SHP77 (cell line): ENCODE measurements around the gene DNAJB2.
A peak's percentile ranks its signal among the peaks of the same experiment; 100 is the strongest.
"Not testable (repeated sequence)": the region's sequence is repeated elsewhere in the genome, so short reads cannot be mapped to it uniquely, and the experiment has no call there.

Experiments used
- DNase-seq, 2 experiments: peaks; one replicate each; lab custom pipeline; 2025; lab: John Stamatoyannopoulos, UW

Gene DNAJB2

GRCh38 chr2:219302412-219302968 is 23.3 kb downstream of the DNAJB2 start:
- no peak for DNase-seq

DNA sequence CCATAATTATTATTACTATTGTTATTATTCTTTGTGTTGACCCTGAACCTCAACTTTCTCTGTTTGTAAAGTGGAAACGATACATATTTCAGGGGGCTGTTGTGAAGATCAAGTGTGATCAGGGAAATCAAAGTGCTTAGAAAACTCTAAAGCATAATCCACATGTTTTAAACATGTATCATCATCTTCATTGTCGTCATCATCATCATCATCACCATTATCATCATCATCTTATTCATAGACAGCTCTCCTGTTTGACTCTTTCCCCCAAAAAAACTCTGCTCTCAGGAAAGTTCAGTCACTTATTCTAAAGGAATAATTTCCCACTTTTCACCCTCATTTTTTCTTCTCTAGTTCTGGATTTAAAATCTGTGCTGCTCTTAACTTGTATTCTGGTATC is 25.1 kb downstream of the DNAJB2 start:
- DNase-seq, result no peak

DNA sequence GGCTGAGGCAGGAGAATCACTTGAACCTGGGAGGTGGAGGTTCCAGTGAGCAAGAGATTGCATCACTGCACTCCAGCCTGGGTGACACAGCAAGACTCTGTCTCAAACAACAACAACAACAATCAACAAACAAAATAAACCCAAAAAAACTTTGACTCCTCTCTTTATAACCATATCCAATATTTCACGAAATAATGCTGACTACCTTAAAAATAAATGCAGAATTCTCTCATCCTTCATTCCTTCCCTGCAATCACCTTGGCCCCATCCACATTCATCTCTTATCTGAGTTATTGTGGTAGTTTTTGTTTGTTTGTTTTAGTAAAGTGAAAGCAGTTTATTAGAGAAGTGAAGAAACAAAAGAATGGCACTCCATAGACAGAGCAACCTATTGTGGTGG is 26.9 kb downstream of the DNAJB2 start:
- no peak for DNase-seq

GRCh38 chr2:219308142-219309101 is 29.3 kb downstream of the DNAJB2 start:
- peak; percentile 38 to 64 for DNase-seq

- DNase-seq, result peak; percentile 86 to 94
Observed at GRCh38 chr2:219309278-219309677, 30.1 kb downstream of the DNAJB2 start, which contains the start of gene PTPRN. PTPRN (minus strand) TSS chr2:219309401; CDS start chr2:219309332, 69 bp downstream.

DNA sequence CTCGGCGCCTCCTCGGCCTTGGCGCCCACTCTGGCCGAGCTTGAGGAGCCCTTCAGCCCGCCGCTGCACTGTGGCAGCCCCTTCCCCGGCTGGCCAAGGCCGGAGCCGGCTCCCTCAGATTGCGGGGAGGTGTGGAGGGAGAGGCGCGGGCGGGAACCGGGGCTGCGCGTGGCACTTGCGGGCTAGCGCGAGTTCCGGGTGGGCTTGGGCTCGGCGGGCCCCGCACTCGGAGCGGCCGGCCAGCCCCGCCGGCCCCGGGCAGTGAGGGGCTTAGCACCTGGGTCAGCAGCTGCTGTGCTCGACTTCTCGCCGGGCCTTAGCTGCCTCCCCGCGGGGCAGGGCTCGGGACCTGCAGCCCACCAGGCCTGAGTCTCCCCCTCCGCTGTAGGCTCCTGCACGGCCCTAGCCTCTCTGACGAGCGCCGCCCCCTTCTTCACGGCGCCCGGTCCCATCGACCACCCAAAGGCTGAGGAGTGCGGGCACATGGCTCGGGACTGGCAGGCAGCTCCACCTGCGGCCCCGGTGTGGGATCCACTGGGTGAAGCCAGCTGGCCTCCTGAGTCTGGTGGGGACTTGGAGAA is 33.6 kb downstream of the DNAJB2 start:
- DNase-seq, result not testable (repeated sequence)

- DNase-seq, result no peak
Observed at GRCh38 chr2:219314804-219315468, 35.8 kb downstream of the DNAJB2 start.

DNA sequence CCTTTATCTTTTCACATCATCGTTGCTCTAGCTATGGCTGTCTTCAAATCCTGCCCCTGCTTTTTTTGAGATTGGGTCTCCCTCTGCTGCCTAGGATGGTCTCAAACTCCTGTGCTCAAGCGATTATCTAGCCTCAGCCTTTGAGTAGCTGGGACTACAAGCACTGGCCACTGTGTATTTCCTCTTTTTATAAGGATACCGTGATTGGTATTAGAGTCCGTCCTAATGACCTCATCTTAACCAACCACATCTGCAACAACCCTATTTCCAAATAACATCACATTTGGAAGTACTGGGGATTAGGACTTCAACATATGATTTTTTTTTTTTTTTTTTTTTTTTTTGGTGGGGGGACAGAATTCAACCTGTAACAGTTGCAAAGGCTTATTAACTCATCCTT is 44.3 kb downstream of the DNAJB2 start:
- DNase-seq, result no peak

- no peak for DNase-seq
Observed at GRCh38 chr2:219325136-219325535, 46.0 kb downstream of the DNAJB2 start.

GRCh38 chr2:219325657-219326315 is 46.6 kb downstream of the DNAJB2 start:
- no peak for DNase-seq

DNA sequence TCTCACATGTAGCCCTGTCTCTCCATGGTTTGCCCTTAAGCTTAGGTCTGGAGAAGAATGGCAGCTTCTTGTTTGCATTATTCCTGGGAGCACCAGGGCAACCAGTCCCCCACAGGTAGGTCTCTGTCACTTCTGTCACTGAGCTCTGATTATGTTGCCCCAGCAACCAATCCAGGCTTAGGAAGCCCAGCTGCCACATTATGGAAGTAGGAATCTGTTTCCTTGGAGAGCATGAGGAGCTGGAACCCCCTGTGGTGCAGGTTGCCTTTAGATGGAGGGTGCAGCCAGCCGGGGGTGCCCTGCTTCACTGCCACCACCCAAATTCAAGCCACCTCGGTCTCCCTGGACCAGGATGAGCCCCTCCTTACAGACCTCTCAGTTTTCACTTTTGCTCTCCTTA is 48.6 kb downstream of the DNAJB2 start:
- DNase-seq, result no peak

GRCh38 chr2:219331560-219332213 is 52.5 kb downstream of the DNAJB2 start:
- no peak for DNase-seq

DNA sequence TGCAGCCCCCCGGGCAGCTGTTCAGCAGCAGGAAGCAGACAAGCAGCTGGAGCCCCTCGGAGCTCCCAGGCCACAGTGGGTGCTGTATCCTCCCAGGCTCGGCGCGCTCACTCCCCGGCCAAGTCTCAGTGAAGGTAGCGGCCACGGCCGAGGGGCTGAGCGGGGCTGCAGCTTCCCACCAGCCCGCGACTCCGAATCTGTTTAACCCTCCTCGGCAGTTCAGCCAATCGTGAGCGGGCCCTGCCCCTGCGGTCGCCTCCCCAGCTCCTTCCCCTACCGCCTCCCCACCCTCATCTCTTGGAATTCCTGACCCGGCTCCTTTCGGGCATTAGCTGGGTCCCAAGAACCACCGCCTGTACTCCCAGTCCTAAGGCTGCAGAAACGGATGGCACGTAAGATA is 53.4 kb downstream of the DNAJB2 start, which contains the start of gene RESP18:
RESP18 (minus strand) TSS at position 203 of the 400 bp plus-strand sequence.
- no peak for DNase-seq

- DNase-seq, result no peak
Observed at GRCh38 chr2:219334076-219334475, 54.9 kb downstream of the DNAJB2 start.

DNA sequence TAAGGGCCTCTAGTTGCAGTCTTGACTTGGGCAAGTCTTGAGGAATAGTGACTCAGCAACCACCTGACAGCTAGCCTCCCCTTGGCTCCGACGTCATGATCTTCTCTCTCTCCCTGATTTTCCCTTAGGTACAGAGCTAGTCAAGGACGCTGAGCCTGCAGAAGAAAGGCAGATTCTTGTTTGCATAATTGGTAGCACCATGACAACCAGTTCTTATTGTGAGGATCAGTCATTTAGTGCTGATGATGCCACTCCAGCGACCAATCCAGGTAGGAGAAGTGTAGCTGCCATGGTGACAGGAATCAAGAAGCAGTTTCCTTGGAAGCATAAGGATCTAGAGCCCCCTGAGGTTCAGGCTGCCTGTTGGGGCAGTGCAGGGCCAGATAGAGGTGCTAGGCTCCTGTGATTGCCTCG is 56.2 kb downstream of the DNAJB2 start:
- DNase-seq, result no peak
